ENCODE measurements around the gene CFAP45. TPM values are rescaled to one million over a fixed set of nuclear protein-coding genes. Genes with fewer than 3 reads are reported as not detected.

The CFAP45 gene
- polyA plus RNA-seq, 3 donors = 0.12 to 1.0 TPM; not detected in 1

- Mint-ChIP-seq H3K27me3 (ENCODE audit: low read depth in 3 of 3) (peaks cover 5 to 10% (median 8%) of the 10 kb centered on the region in 3 donors), H3K36me3 (no peaks in the 10 kb centered on the region), H3K4me1 (peaks cover 4% of the 10 kb centered on the region), H3K27ac (no peak overlapping the region), H3K9me3 (no peaks in the 10 kb centered on the region), H3K4me3 (no peak overlapping the region)
- Histone ChIP-seq H3K9me3 (replicated peaks in 1 of 2; ENCODE audit: control insufficient read depth in 1 of 2, insufficient read depth in 1 of 2, low read length in 2 of 2) (no peaks in the 10 kb centered on the region), H4K20me1 (ENCODE audit: insufficient read depth, low read length) (no peaks in the 10 kb centered on the region), H3K4me1 (ENCODE audit: control insufficient read depth in 1 of 2, insufficient read depth in 2 of 2, low read length in 2 of 2) (peaks cover 5% of the 10 kb centered on the region in 2 donors), H3K4me3 (replicated peaks in 1 of 3; ENCODE audit: low read depth in 2 of 3, low read length in 3 of 3) (no peak overlapping the region), H3K79me2 (ENCODE audit: insufficient read depth, low read length) (no peaks in the 10 kb centered on the region), H3K27me3 (ENCODE audit: control insufficient read depth in 2 of 2, insufficient read depth in 2 of 2, low read length in 2 of 2) (peaks cover 0 to 6% of the 10 kb centered on the region in 2 donors), H3K36me3 (replicated peaks in 1 of 2; ENCODE audit: control insufficient read depth in 1 of 2, insufficient read depth in 2 of 2, low read length in 2 of 2) (no peaks in the 10 kb centered on the region), H3K4me2 (replicated peaks; ENCODE audit: extremely low read depth, low read length, poor library complexity, severe bottlenecking) (no peak overlapping the region), H3K27ac (ENCODE audit: low read depth in 1 of 2, low read length in 2 of 2) (no peak overlapping the region), H2AFZ (ENCODE audit: insufficient read depth, low read depth, low read length, poor library complexity, severe bottlenecking) (no peak overlapping the region), H3K9ac (ENCODE audit: insufficient read depth, low read length, poor library complexity, severe bottlenecking) (no peak overlapping the region)
- intact Hi-C loops (cut with micrococcal nuclease) = no loop called here
- no peak for TF ChIP-seq CTCF (IDR thresholded peaks at IDR 0.05)
- 91% methylated on average over 7 of the region's 7 CpGs for WGBS (ENCODE audit: insufficient coverage)
- DNase-seq = no peak
Measured at GRCh38 chr1:159859767-159860322, 40.1 kb downstream of the CFAP45 start.

- intact Hi-C loops (cut with micrococcal nuclease) = no loop called here
- TF ChIP-seq CTCF (IDR thresholded peaks at IDR 0.05) = no peak
- H4K20me1 ChIP-seq (ENCODE audit: insufficient read depth, low read length) = no peaks in the 10 kb centered on the region
- H3K27me3 ChIP-seq (ENCODE audit: control insufficient read depth in 2 of 2, insufficient read depth in 2 of 2, low read length in 2 of 2) = peaks cover 0 to 19% of the 10 kb centered on the region in 2 donors
- H2AFZ ChIP-seq (ENCODE audit: insufficient read depth, low read depth, low read length, poor library complexity, severe bottlenecking) = no peak overlapping the region
- Mint-ChIP-seq H3K36me3 (no peaks in the 10 kb centered on the region), H3K27me3 (ENCODE audit: low read depth in 3 of 3) (peaks cover 11 to 14% (median 13%) of the 10 kb centered on the region in 3 donors), H3K4me1 (peaks cover 11% of the 10 kb centered on the region), H3K9me3 (no peaks in the 10 kb centered on the region), H3K27ac (no peak overlapping the region), H3K4me3 (no peak overlapping the region)
- 96% methylated on average over 6 of the region's 6 CpGs for WGBS (ENCODE audit: insufficient coverage)
- no peaks in the 10 kb centered on the region for H3K79me2 ChIP-seq (ENCODE audit: insufficient read depth, low read length)
- H3K9me3 ChIP-seq (replicated peaks in 1 of 2; ENCODE audit: control insufficient read depth in 1 of 2, insufficient read depth in 1 of 2, low read length in 2 of 2) = no peaks in the 10 kb centered on the region
- peaks cover 12 to 18% of the 10 kb centered on the region in 2 donors for H3K4me1 ChIP-seq (ENCODE audit: control insufficient read depth in 1 of 2, insufficient read depth in 2 of 2, low read length in 2 of 2)
- no peak overlapping the region for H3K9ac ChIP-seq (ENCODE audit: insufficient read depth, low read length, poor library complexity, severe bottlenecking)
- H3K4me3 ChIP-seq (replicated peaks in 1 of 3; ENCODE audit: low read depth in 2 of 3, low read length in 3 of 3) = no peak overlapping the region
- no peak overlapping the region for H3K27ac ChIP-seq (ENCODE audit: low read depth in 1 of 2, low read length in 2 of 2)
- H3K4me2 ChIP-seq (replicated peaks; ENCODE audit: extremely low read depth, low read length, poor library complexity, severe bottlenecking) = no peak overlapping the region
- DNase-seq = no peak
- H3K36me3 ChIP-seq (replicated peaks in 1 of 2; ENCODE audit: control insufficient read depth in 1 of 2, insufficient read depth in 2 of 2, low read length in 2 of 2) = no peaks in the 10 kb centered on the region
Measured at GRCh38 chr1:159857889-159858288, 42.1 kb downstream of the CFAP45 start.

Data from CD14-positive monocyte (primary cell).